ENCODE measurements around the gene TADA3. TPM values are rescaled to one million over a fixed set of nuclear protein-coding genes. Genes with fewer than 3 reads are reported as not detected.
A peak's percentile ranks its signal among the peaks of the same experiment; 100 is the strongest.

The TADA3 gene
- total RNA-seq, 2 donors from 2014 or later, result 105 to 112 TPM

DNA sequence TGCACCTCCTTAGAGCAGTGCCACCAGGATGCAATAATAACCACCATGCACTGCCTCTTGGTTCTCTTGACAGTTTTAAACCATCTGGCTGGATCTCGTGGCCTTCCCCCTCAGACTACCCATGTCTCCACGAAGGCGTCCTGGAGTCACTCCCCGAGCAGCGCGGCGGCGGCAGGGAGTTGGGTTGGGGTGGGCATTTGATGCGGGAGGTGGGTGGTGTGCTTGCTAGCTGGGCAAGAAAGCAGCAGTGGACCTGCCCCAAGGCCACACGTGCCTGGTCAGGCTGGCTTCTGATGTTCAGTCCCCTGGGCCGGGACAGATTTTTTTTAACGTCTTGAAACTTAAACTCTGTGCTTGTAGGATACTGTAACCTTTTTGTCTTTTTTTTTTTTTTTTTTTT is 13.9 kb upstream of the TADA3 start:
- no peaks in the 10 kb centered on the region for H3K9me3 Mint-ChIP-seq
- H3K4me1 Mint-ChIP-seq (ENCODE audit: low read depth), result peaks cover 43% of the 10 kb centered on the region
- H3K27ac Mint-ChIP-seq, result no peak overlapping the region
- no peak for DNase-seq
- peaks cover 13 to 30% of the 10 kb centered on the region in 2 donors for H3K36me3 Mint-ChIP-seq (ENCODE audit: insufficient read depth in 2 of 2)
- no peak overlapping the region for H3K4me3 Mint-ChIP-seq
- no peak for ATAC-seq (replicated peaks in 1 of 2)
- no peaks in the 10 kb centered on the region for H3K27me3 Mint-ChIP-seq (ENCODE audit: low read depth)

DNA sequence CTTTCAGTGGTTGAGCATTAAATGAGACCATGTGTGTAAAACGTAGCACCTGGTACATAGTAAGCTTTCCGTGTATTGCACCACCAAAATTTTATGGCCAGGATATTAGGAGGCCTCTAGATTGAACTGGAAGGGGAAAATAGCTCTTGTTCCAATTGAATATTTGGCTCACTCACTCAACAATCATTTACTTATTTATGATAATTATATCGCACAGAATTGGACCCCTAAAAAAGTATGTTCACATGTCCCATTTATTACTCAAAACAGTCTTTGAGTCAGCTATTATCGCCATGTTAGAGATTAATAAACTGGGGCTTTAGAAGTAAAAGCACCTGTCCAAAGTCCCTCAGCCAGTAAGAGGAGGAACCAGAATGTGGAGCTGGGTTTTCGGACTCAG is 12.7 kb upstream of the TADA3 start:
- Mint-ChIP-seq H3K27ac (no peak overlapping the region), H3K9me3 (no peaks in the 10 kb centered on the region), H3K36me3 (ENCODE audit: insufficient read depth in 2 of 2) (peaks cover 12 to 30% of the 10 kb centered on the region in 2 donors), H3K27me3 (ENCODE audit: low read depth) (no peaks in the 10 kb centered on the region), H3K4me1 (ENCODE audit: low read depth) (peaks cover 35% of the 10 kb centered on the region), H3K4me3 (no peak overlapping the region)
- ATAC-seq (replicated peaks in 1 of 2) (no peak), DNase-seq (no peak)

DNA sequence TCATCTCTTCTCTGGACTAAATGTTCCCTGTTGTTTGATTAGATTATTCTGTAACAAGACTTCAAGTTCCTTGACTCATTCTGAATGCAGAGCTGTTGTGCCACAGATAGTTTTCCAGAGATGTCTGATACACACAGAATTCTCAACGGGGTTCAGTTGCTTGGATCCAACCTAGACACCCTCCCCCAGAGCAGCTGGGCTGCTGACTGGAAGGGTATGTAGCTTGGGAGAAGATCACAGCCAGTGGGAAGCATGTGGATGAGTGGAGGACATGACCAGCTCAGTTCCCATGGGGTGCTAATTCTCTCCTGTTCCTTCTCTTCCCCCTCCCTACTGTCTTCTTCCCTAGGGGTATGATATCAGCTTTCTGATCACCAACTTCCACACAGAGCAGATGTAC is 11.2 kb upstream of the TADA3 start:
- no peak for DNase-seq
- Mint-ChIP-seq H3K9me3 (no peaks in the 10 kb centered on the region), H3K27me3 (ENCODE audit: low read depth) (no peaks in the 10 kb centered on the region), H3K4me3 (no peak overlapping the region), H3K36me3 (ENCODE audit: insufficient read depth in 2 of 2) (peaks cover 12 to 40% of the 10 kb centered on the region in 2 donors), H3K4me1 (ENCODE audit: low read depth) (peaks cover 23% of the 10 kb centered on the region), H3K27ac (no peak overlapping the region)
- no peak for ATAC-seq (replicated peaks in 1 of 2)

DNA sequence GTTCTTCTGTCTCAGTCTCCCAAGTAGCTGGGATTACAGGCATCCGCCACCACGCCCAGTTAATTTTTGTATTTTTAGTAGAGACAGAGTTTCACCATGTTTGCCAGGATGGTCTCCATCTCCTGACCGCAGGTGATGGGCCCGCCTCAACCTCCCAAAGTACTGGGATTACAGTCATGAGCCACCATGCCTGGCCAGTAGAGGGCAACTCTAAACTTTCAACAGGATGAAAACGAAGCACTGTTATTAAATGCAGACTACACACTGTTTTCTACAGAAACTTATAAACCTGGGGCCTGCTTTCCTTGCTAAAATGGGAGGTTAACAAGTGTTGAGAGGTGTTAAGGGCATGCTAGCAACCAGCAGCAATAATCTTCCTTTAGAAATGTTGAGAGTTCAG is 8.3 kb upstream of the TADA3 start:
- Mint-ChIP-seq H3K36me3 (ENCODE audit: insufficient read depth in 2 of 2) (peaks cover 17 to 41% of the 10 kb centered on the region in 2 donors), H3K4me1 (ENCODE audit: low read depth) (peaks cover 24% of the 10 kb centered on the region), H3K27ac (no peak overlapping the region), H3K27me3 (ENCODE audit: low read depth) (no peaks in the 10 kb centered on the region), H3K9me3 (no peaks in the 10 kb centered on the region), H3K4me3 (no peak overlapping the region)
- no peak for ATAC-seq (replicated peaks in 1 of 2)
- DNase-seq, result no peak

DNA sequence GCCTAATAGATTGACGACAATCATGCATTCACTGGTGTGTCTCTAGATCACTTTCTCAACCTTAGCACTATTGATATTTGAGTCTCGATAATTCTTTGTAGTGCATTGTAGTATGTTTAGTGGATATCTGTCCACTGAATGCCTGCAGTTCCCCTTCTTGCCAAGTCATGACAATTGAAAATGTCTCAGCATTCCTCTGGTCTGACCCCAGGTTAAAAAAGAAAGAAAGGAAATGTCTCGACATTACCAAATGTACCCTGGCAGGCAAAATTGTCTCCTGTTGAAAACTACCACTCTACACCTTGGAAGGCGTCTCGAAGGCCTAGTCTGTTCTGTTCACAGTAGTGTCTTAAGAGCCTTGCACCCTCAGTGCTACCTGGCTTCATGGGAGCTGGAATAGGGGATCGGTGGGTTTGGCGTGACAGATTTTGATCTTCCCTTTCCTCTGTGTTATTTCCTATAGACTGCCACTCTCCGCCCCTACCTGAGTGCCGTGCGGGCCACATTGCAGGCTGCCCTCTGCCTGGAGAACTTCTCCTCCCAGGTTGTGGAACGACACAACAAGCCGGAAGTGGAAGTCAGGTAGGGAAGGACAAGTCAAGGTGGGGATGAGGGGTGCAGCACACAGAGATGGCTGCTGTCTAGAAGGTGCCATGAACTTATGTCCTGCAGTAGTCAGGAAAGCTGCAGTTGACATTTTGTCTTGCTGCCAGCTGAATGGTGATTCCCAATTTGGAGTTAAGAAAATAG is 5.1 kb upstream of the TADA3 start:
- H3K4me1 Mint-ChIP-seq (ENCODE audit: low read depth), result peaks cover 41% of the 10 kb centered on the region
- no peaks in the 10 kb centered on the region for H3K27me3 Mint-ChIP-seq (ENCODE audit: low read depth)

DNA sequence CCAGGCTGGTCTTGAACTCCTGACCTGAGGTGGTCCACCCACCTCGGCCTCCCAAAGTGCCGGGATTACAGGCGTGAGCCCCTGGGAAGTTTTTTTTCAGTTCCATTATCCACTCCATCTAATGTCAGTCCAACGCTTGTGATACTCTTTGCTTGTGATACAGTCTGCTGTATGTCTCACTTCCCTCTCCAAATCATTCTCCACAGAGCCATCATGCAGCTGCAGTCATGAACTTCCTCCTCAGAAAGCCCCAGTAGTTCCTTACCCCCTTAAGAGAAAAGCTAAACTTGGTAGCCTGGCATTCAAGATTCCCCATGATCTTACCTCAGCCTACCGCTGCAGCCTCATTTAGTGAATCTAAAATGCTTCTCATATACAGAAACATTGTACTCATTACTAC is 2.9 kb upstream of the TADA3 start:
- H3K4me3 Mint-ChIP-seq, result peak overlapping the region; percentile 53 to 80
- H3K4me1 Mint-ChIP-seq (ENCODE audit: low read depth), result peaks cover 59% of the 10 kb centered on the region
- H3K9me3 Mint-ChIP-seq, result no peaks in the 10 kb centered on the region
- peaks cover 25 to 35% of the 10 kb centered on the region in 2 donors for H3K36me3 Mint-ChIP-seq (ENCODE audit: insufficient read depth in 2 of 2)
- ATAC-seq (replicated peaks in 1 of 2) (no peak), DNase-seq (no peak)
- no peaks in the 10 kb centered on the region for H3K27me3 Mint-ChIP-seq (ENCODE audit: low read depth)
- H3K27ac Mint-ChIP-seq, result peak overlapping the region; percentile 96

More for the DNA sequence above, 5.1 kb upstream of the TADA3 start:
- no peak for DNase-seq
- Mint-ChIP-seq H3K36me3 (ENCODE audit: insufficient read depth in 2 of 2) (peaks cover 19 to 40% of the 10 kb centered on the region in 2 donors), H3K27ac (no peak overlapping the region), H3K4me3 (no peak overlapping the region), H3K9me3 (no peaks in the 10 kb centered on the region)
- no peak for ATAC-seq (replicated peaks in 1 of 2)

DNA sequence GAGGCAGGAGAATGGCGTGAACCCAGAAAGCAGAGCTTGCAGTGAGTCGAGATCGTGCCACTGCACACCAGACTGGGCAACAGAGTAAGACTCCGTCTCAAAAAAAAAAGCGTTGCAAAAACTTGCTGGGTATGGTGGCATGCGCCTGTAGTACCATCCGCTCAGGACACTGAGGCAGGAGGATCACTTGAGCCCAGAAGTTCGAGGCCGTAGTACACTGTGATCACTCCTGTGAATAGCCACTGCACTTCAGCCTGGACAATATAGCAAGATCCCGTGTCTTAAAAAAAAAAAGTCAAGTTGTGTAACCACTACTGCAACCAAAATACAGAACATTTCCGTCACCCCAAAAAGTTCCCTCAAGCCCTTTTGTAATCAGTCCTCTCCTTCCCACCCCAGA is 2.1 kb upstream of the TADA3 start:
- Mint-ChIP-seq H3K27me3 (ENCODE audit: low read depth) (no peaks in the 10 kb centered on the region), H3K27ac (peak overlapping the region; percentile 98), H3K4me3 (peak overlapping the region; percentile 91 to 95), H3K9me3 (no peaks in the 10 kb centered on the region), H3K4me1 (ENCODE audit: low read depth) (peaks cover 67% of the 10 kb centered on the region), H3K36me3 (ENCODE audit: insufficient read depth in 2 of 2) (peaks cover 29 to 36% of the 10 kb centered on the region in 2 donors)
- DNase-seq (no peak), ATAC-seq (replicated peaks in 1 of 2) (no peak)

DNA sequence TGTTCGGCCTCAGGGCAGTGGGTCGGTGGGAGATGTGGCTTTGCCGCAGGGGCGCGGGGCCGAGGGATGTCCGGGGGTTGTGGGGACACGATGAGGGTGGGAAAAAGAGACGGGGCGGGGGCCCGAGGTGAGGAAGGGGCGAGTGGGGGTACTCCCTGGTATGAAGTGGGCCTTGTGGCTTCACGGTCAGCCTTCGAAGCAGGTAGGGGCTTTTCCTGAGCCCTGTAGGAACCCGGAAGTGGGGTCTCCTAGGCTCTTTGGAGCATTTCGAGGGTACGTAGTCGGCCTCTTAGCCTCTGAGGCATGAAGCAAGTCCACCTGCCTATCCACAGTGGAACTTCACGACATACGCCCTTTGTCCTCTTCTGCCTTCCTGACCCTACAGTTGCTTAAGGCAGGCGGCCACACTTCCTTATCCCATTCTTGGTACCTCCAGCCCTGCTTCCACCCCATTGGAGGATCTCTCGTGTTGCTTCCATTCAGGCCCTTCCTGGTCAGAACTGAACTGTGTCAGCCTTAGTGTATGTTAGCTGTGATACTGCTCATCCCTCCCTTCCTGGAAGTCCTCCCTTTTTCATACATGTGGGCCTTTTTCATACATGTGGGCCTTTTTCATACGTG is 998 bp upstream of the TADA3 start:
- peaks cover 78% of the 10 kb centered on the region for H3K4me1 Mint-ChIP-seq (ENCODE audit: low read depth)
- no peaks in the 10 kb centered on the region for H3K27me3 Mint-ChIP-seq (ENCODE audit: low read depth)
- no peaks in the 10 kb centered on the region for H3K9me3 Mint-ChIP-seq
- peaks cover 32 to 35% of the 10 kb centered on the region in 2 donors for H3K36me3 Mint-ChIP-seq (ENCODE audit: insufficient read depth in 2 of 2)
- ATAC-seq (replicated peaks in 1 of 2), result peak in 1 of 2 donors; percentile 21
- DNase-seq, result peak in 1 of 2 donors; percentile 39
- peak overlapping the region; percentile 91 to 95 for H3K4me3 Mint-ChIP-seq
- H3K27ac Mint-ChIP-seq, result peak overlapping the region; percentile 98

DNA sequence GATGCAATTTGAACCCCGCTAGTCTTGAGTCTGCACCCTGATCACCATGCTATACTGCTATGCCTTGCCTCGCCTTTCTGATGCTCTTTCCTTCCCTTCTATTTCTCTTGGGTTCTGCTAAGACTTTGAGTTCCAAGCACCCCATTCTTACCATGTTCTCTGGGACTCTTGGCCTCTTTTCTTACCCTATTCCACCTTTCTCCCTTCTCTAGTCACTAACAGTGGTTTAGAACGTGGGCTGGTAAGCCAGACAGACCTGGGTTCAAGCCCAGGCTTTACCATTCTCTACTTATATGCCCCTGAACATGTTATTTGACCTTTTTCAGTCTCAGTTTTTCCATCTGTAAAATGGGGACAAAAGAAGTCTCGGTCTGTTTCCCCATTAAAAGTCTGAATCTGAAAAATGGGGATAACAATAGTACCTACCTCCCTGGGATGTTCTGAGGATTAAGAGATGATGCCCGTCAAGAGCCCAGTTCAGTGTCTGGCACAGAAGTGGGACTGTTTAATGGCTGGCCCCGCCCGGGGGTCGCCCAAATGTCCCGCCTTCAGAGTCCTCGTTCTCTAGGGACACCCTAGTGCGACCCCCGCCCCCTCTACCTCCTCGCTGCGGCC is 376 bp downstream of the TADA3 start:
- Mint-ChIP-seq H3K4me3 (peak overlapping the region; percentile 91 to 95), H3K9me3 (no peaks in the 10 kb centered on the region), H3K36me3 (ENCODE audit: insufficient read depth in 2 of 2) (peaks cover 28 to 36% of the 10 kb centered on the region in 2 donors), H3K27me3 (ENCODE audit: low read depth) (no peaks in the 10 kb centered on the region), H3K4me1 (ENCODE audit: low read depth) (peaks cover 83% of the 10 kb centered on the region), H3K27ac (peak overlapping the region; percentile 98)
- no peak for ATAC-seq (replicated peaks in 1 of 2)
- DNase-seq, result no peak

DNA sequence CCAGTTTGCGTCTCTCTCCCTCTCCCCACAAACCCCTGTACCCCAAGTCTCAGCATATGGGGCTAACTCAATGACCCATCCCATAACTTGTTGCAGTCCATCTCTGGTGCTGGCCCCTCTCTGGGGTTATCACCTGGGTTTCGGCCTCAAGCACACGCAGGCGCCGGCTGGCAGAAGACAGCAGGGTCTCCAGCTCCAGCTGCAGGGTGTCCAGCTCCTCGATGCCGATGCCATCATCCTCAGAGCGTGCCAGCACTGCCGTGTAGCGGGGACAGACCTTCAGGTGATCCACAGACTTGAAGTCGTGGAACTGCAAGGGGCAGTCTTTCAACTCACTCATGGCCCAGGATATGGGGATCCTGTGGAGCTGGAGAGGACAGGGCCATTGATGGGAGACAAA is 1.1 kb downstream of the TADA3 start:
- Mint-ChIP-seq H3K27ac (no peak overlapping the region), H3K4me1 (ENCODE audit: low read depth) (peaks cover 84% of the 10 kb centered on the region), H3K9me3 (no peaks in the 10 kb centered on the region), H3K27me3 (ENCODE audit: low read depth) (no peaks in the 10 kb centered on the region), H3K4me3 (peak overlapping the region; percentile 91 to 95), H3K36me3 (ENCODE audit: insufficient read depth in 2 of 2) (peaks cover 31 to 42% of the 10 kb centered on the region in 2 donors)
- DNase-seq (no peak), ATAC-seq (replicated peaks in 1 of 2) (no peak)

DNA sequence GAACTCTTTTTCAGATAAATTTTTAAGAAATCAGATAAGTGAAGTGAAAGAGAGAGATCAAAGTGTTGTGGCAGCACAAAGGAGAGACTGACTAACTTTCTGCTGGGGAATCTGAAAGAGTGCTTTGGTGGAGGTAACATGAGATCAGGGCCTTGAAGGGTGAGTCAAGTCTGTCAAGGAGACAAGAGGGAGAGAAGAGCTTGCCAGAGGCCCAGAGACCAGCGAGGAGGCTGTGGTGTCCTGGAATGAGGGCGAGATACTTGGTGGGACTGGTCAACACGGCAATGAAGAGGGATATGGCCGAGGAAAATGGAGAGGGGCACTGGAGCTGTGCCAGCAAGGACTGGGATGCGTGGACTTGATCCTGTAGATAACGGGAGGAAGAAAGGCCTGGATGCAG is 4.6 kb downstream of the TADA3 start:
- Mint-ChIP-seq H3K27ac (peak overlapping the region; percentile 25), H3K4me3 (peak overlapping the region; percentile 45 to 52), H3K4me1 (ENCODE audit: low read depth) (peaks cover 69% of the 10 kb centered on the region), H3K9me3 (no peaks in the 10 kb centered on the region), H3K27me3 (ENCODE audit: low read depth) (no peaks in the 10 kb centered on the region), H3K36me3 (ENCODE audit: insufficient read depth in 2 of 2) (peaks cover 26 to 39% of the 10 kb centered on the region in 2 donors)
- ATAC-seq (replicated peaks in 1 of 2), result peak; percentile 56 to 67
- peak in 1 of 2 donors; percentile 57 for DNase-seq

DNA sequence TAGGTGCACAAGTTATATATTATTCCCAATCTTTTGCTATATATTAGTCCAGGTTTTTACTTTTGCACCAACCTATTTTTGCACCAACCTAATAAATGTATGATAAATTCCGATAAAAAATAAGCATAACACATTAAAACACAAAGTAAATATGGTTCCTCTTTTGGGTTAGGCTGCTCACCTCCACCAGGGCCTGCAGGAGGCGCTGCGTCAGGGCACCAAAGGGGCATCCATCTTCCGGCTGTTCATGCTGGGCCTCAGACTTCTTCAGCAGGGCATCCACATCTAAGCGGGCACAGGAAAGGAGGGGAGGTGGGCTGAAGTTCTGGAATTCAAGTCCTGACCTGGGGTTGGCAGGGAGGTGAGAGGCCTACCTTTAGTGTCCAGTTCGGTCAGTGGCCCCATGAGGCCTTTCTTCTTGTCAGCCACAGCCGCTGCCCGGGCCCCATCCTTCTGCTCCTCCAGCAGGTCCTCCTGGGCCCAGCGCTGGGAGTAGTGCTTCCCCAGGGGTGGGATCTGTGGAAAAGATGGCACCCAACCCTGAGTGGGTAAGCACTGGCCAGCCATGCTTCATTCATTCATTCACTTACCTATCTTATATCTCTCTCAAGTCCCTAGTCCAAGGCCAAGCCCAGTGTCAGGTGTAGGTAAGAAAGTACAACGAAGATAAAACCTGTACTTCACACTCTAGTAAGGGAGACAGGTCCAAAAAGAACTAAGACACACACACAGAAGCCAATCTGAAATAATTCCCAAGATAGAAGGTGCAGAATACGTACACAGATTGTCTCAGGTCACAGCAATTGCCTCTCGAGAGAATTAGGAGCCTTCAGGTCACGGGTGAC is 5.2 kb downstream of the TADA3 start:
- H3K27me3 Mint-ChIP-seq (ENCODE audit: low read depth), result no peaks in the 10 kb centered on the region
- H3K4me3 Mint-ChIP-seq, result peak overlapping the region; percentile 45 to 52
- no peaks in the 10 kb centered on the region for H3K9me3 Mint-ChIP-seq
- peak overlapping the region; percentile 25 for H3K27ac Mint-ChIP-seq
- ATAC-seq (replicated peaks in 1 of 2), result peak in 1 of 2 donors; percentile 0
- H3K4me1 Mint-ChIP-seq (ENCODE audit: low read depth), result peaks cover 75% of the 10 kb centered on the region
- peaks cover 30 to 39% of the 10 kb centered on the region in 2 donors for H3K36me3 Mint-ChIP-seq (ENCODE audit: insufficient read depth in 2 of 2)
- DNase-seq, result no peak
